CD4-positive, alpha-beta T cell treated with Interleukin-10 for 1 hour (primary cell): ENCODE data around the gene YTHDC2.

Experiments used
- DNase-seq: peaks from one replicate; pipeline ENCODE4 v3.0.0-alpha.2; 2020

The YTHDC2 gene

GRCh38 chr5:113607361-113607760 lies 93.9 kb downstream of the YTHDC2 start:
- no peak for DNase-seq

DNA sequence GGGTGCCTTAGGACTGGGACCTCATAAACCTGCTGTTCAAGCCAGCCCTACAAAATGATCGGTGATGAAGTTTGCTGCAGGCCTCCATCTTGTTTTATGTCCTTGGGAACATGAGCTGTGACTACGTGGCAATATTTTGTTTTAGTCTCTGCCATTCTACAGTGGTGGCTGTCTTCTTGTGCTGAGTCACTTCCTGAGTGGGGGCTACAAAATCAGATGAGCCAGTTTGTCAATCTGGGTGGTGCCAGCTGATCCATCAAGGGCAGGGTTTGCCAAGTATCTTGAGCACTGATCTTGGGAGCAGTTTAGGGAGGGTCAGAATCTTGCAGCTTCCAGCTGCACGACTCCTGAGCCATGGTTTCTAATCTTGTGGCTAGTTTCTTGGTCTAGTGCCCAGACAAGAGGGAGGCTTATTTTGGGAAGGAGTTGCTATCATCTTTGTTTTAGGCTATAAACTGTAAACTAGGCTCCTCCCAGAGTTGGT lies 94.7 kb downstream of the YTHDC2 start:
- DNase-seq = no peak

DNA sequence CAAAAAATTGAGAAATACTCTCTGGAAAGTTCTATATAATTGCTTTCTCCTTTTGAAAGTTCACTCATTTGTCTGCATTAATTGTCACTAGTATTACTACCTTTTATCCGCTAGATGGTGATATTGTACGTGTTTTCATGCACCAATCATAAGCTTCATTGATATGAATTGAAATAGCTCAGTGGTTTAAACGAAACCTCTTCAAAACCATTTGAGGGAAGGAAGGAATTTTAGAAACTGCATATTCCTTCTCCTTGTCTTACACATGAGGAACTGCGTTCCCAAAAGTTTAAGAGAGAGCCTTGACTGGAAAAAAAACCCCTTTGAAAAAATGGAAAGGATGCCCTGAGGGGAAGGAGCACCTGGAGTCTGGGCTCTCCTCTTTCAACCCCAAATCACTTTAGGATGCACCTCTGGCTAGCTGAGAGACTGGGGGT lies 98.6 kb downstream of the YTHDC2 start:
- DNase-seq = peak; percentile 38

DNA sequence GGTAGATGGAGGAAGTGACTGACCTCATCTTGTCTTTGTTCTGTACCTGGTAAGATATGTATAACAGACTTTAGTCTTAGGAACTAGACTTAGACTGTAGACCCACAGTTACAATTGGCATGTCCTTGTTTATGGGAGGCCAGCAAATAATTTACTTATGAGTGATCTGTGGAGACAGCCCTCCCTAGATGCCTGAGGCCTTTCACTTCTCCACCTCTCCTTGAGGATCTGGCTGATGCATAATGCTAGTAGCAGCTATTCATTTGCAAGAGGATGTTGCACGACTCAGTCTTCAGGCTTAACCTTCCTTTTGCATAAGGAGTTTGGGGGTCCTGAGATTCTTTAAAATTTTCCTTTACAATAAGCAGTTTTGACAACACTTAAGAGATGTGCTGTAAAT lies 100.7 kb downstream of the YTHDC2 start:
- DNase-seq = no peak

DNA sequence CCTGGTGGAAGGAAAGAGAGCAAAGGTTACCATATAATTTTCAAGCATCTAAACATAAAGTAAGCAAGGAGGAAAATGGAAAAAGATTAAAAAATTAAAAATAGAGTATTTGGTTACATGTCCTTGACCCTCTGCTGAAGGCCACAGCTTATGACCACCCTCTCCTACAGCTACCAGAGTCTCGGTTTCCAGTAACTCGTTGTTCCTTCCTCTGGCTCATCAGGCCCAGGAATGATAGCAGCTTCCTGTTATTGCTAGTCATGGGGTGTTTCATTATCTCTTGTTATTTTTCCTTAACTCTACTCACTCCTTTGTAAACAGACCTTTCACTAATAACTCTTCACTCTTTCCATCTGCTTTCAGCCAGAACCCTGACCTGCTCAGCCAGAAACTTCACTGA lies 102.2 kb downstream of the YTHDC2 start:
- DNase-seq = no peak

DNA sequence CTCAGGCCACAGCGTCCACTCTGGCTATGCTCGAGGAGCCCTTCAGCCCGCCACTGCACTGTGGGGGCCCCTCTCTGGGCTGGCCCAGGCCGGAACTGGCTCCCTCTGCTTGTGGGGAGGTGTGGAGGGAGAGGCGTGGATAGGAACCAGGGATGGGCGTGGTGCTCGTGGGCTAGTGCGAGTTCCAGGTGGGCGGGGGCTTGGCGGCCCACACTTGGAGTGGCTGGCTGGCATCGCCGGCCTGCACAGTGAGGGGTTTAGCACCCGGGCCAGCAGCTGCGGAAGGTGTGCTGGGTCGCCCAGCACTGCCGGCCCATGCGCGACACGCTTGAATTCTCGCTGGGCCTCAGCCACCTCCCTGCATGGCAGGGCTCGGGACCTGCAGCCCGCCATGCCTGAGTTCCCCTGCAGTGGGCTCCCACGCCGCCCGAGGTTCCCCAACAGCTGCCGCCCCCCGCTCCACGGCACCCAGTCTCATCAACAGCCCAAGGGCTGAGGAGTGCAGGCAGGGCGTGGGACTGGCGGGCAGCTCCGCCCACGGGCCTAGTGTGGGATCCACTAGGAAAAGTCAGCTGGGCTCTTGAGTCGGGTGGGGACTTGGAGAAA lies 103.8 kb downstream of the YTHDC2 start:
- no peak for DNase-seq

DNA sequence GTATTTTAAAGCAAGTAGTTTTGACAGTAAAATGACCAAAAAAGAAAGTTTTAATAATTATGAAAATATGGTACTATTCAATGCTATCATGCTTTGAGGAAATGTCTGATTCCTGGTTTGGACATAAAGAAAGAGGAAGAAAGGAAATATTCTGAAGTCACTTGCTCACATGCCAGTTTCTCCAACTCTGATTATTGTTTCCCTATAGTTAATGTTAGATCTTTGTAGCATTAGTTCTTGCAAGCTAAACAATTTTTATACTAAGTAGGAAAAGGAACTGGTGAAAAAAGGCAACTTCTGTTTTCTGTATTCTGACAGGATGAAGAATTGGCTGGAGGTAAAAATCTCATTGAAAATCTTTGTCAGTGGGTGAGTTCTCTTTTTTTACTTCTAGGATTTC lies 119.5 kb downstream of the YTHDC2 start:
- DNase-seq = no peak

DNA sequence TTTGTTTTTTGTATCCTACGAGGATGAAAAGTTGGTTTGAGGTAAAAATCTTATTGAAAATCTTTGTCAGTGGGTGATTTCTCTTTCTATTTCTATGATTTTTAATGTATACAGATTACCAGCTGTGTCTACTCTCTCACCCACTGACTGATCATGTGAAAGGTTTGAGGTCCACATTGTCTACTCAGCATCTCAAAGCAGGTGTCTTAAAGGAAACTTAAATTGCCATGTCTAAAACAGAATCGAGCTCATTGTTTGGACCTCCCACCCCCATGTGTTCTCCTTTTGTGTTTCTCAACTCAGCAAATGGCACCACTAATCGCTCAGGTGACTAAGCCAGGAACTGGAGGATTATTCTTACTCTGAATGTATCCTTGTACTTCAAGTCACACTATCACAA lies 121.5 kb downstream of the YTHDC2 start:
- DNase-seq = no peak

DNA sequence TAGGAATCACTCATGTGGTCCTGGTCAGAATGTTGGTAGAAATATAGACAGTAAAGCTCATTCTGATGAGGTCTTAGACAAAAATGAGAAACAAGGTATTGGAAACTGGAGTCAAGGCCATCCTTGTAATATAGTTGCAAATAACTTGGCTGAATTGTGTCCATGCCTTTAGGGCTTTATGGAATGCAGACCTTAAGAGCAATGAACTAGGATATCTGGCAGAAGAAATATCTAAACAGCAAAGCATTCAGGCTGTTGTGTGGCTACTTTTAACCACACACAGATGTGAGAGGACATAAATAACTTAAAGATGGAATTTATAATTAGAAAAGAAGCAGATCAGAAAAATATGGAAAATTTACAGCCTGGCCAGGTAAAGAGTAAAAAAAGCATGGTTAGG lies 128.2 kb downstream of the YTHDC2 start:
- DNase-seq = no peak
